ENCODE results near the gene ZFHX3.

The ZFHX3 gene

GRCh38 chr16:72894293-72895151 lies 153.4 kb downstream of the ZFHX3 start:
- no peak for DNase-seq

- DNase-seq = no peak
Observed at GRCh38 chr16:72891291-72892227, 156.4 kb downstream of the ZFHX3 start.

GRCh38 chr16:72890587-72890986 lies 157.3 kb downstream of the ZFHX3 start:
- no peak for DNase-seq

GRCh38 chr16:72889616-72890582 lies 158.0 kb downstream of the ZFHX3 start:
- no peak for DNase-seq

- DNase-seq = no peak
Observed at GRCh38 chr16:72887537-72887936, 160.4 kb downstream of the ZFHX3 start.

- no peak for DNase-seq
Observed at GRCh38 chr16:72886346-72886974, 161.5 kb downstream of the ZFHX3 start.

GRCh38 chr16:72884573-72884972 lies 163.4 kb downstream of the ZFHX3 start:
- DNase-seq = no peak

GRCh38 chr16:72884037-72884436 lies 163.9 kb downstream of the ZFHX3 start:
- DNase-seq = no peak

GRCh38 chr16:72879846-72880245 lies 168.1 kb downstream of the ZFHX3 start:
- no peak for DNase-seq

- no peak for DNase-seq
Observed at GRCh38 chr16:72878301-72879269, 169.3 kb downstream of the ZFHX3 start.

GRCh38 chr16:72877374-72878028 lies 170.4 kb downstream of the ZFHX3 start:
- no peak for DNase-seq

GRCh38 chr16:72876981-72877373 lies 171.0 kb downstream of the ZFHX3 start:
- DNase-seq = no peak

GRCh38 chr16:72876221-72876620 lies 171.7 kb downstream of the ZFHX3 start:
- DNase-seq = no peak

GRCh38 chr16:72875291-72876031 lies 172.5 kb downstream of the ZFHX3 start:
- DNase-seq = no peak

- DNase-seq = no peak
Observed at GRCh38 chr16:72873853-72874252, 174.1 kb downstream of the ZFHX3 start.

- DNase-seq = no peak
Observed at GRCh38 chr16:72873044-72873443, 174.9 kb downstream of the ZFHX3 start.

GRCh38 chr16:72865835-72866234 lies 182.1 kb downstream of the ZFHX3 start:
- DNase-seq = no peak

GRCh38 chr16:72865258-72865657 lies 182.7 kb downstream of the ZFHX3 start:
- no peak for DNase-seq

- no peak for DNase-seq
Observed at GRCh38 chr16:72864130-72864833, 183.6 kb downstream of the ZFHX3 start.
